Uterus (tissue), 2 donors: ENCODE data around the gene ARHGAP4.

Experiments used
- CTCF ChIP-seq, 4 experiments: fragments of 200-600 bp in 2 of 4; fragments of 450-650 bp in 2 of 4; sonication (generic) in 2 of 4; IDR thresholded peaks; one replicate each; pipeline ENCODE4 v1.5.1; 2016 to 2019; ENCODE audit warnings: antibody characterized with exemption in 4 of 4, mild to moderate bottlenecking in 2 of 4, moderate library complexity in 1 of 4
- POLR2A ChIP-seq, 2 donors: fragments of 450-650 bp; IDR thresholded peaks; one replicate each; pipeline ENCODE4 v1.6.1; 2016; ENCODE audit warnings: antibody characterized with exemption in 2 of 2, mild to moderate bottlenecking in 1 of 2, moderate library complexity in 1 of 2

GRCh38 chrX:153960786-153961185 lies 34.7 kb upstream of the ARHGAP4 start:
- no peak for TF ChIP-seq POLR2A (IDR thresholded peaks at IDR 0.05)
- no peak for TF ChIP-seq CTCF (IDR thresholded peaks at IDR 0.05)
